GM19035 (cell line): ENCODE measurements around the gene FAM193A.
A peak's percentile ranks its signal among the peaks of the same experiment; 100 is the strongest.

Experiments
- ATAC-seq: cut with Tn5 transposase; IDR thresholded peaks from one replicate; pipeline ENCODE4 v1.9.1; 2021; ENCODE audit not compliant: unreplicated experiment

FAM193A gene, protein sequence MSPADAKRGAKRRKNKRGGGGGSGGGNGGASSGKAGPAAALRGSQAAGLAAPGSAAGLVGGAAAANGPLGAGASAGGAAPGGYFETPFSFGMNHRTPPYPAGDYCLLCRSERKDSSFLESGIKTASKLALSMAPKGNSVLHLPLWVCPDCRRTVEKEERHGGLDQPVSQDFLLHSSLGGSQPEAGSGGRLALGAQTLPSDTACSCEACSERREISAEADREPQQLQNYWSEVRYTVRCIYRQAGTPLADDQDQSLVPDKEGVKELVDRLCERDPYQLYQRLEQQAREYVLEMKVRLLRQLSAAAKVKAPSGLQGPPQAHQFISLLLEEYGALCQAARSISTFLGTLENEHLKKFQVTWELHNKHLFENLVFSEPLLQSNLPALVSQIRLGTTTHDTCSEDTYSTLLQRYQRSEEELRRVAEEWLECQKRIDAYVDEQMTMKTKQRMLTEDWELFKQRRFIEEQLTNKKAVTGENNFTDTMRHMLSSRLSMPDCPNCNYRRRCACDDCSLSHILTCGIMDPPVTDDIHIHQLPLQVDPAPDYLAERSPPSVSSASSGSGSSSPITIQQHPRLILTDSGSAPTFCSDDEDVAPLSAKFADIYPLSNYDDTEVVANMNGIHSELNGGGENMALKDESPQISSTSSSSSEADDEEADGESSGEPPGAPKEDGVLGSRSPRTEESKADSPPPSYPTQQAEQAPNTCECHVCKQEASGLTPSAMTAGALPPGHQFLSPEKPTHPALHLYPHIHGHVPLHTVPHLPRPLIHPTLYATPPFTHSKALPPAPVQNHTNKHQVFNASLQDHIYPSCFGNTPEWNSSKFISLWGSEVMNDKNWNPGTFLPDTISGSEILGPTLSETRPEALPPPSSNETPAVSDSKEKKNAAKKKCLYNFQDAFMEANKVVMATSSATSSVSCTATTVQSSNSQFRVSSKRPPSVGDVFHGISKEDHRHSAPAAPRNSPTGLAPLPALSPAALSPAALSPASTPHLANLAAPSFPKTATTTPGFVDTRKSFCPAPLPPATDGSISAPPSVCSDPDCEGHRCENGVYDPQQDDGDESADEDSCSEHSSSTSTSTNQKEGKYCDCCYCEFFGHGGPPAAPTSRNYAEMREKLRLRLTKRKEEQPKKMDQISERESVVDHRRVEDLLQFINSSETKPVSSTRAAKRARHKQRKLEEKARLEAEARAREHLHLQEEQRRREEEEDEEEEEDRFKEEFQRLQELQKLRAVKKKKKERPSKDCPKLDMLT (N-terminal part only)

GRCh38 chr4:2536193-2537010 is at the start of gene FAM193A:
FAM193A (plus strand) TSS chr4:2536647; CDS start chr4:2536916, 269 bp downstream.
- peak; percentile 82 for ATAC-seq

GRCh38 chr4:2486981-2487380 is 49.5 kb upstream of the FAM193A start:
- no peak for ATAC-seq

GRCh38 chr4:2487632-2488031 is 48.8 kb upstream of the FAM193A start:
- ATAC-seq, result peak; percentile 61

DNA sequence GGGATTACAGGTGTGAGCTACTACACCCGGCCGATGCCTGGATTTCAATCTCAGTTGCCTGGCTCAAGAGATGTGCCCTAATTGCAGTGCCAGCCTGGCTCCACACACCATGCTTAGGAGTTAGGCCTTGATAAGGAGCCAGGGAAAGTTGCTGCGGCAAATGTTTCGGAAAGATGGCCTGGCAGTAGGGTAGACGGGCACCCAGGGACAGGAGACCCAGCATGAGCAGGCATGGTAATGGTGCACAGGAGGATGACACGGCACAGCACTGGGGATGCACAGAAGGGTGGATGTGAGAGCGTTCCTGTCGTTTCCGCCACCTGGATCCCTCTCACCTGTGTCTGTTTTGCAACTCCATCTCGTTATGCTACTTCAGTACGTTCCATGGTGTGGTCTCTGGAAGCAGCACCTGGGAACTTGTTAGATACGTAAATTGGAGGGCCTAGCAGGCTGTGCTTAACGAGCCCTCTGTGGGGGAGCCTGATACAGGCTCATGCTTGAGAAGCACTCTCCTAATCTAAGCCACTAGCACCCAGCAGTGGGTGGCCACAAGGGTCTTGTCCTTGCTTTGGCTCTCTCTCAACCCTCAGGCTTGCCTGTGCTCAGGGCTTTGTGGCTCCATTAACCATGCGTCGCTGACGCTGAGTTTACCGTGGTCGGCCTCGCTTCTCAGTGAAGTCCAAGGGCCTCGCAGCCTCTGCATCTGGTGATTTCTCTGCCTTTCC is 47.2 kb upstream of the FAM193A start:
- no peak for ATAC-seq

DNA sequence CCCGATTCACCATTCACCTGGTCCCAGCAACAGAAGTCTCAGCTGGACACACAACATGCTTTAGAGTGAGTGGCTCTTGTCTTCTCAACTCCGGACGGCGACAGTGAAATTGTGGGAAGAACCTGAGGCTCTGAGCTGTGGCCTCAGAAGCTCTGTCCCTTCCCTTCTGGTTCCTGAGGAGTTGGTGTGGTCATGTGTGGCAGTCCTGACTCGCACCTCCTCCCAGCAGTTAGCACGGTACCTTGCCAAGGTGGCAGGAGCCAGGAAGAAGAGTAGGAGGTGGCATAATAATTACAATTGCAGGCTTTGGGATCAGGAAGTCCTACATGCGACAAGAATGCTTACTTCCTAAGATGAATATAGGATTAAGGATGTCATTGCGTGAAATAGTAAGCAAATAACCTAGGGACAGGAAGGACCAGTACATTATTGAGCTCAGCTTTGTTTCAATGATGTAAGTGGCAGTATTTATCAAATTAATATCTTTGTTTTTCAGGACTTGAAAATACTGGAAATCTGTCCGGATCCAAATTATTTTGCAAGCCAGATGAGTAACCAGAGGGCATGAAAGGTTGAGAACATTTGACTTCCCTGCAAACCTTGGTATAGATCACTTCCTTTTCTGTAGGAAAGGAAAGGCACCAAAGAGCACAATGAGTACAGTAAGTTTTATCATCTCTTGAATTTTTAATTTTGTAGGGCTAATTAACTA is 46.5 kb upstream of the FAM193A start:
- no peak for ATAC-seq

DNA sequence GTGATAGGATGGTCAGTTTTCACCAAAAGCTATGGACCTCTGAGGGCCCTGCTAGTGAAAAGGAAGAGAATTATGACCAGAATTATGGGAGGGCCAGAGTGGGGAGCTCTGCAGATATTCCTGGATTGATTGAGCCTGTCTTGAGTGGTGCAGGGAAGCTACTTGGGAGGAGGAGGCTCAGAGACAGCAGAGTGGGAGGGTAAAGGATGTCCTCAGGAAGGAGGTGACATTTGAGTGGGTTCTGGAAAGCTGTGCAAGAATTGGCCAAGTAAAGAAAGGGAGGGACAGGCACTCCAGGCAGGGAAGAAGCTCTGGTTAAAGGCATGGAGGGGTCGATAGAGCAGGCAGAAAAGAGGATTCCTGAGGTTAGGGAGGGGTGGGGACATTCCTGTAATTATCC is 43.5 kb upstream of the FAM193A start:
- ATAC-seq, result no peak

DNA sequence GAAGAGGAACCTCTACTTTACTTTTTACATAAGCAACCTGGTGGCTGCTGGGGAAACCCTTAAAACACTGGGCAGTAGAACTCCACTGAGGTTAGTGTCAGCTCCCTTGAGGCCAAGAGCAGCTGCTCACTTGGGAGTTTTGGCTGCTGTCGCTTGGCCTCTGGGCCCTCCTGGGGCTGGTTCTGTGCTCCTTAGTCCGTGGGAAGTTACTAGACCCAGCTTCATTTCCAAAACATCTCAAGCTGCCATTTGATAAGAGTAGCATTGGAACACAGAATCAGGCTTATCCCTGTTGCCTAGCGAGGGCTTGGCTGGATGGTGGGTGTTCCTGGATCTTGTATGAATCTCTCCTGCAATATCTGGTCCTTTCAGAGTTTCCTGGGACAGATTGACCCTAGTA is 41.5 kb upstream of the FAM193A start:
- ATAC-seq, result no peak

DNA sequence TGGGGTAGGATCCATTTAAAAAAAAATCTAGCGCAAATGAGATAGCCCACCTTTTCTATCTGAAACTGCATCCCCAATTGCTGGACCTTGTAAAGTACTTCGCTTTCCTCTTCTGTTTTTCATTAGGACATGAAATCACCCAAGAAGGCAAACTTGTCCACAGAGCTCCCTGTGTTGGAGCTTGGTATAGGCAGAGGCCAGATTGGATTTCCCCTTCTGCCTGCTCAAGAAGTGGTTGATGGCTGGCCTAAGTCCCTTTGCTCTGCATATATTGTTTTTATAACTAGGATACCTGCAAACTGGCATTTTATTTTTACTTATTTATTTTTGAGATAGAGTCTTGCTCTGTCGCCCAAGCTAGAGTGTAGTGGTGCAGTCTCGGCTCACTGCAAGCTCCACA is 39.1 kb upstream of the FAM193A start:
- ATAC-seq, result no peak

GRCh38 chr4:2497931-2498330 is 38.5 kb upstream of the FAM193A start:
- ATAC-seq, result peak; percentile 88

DNA sequence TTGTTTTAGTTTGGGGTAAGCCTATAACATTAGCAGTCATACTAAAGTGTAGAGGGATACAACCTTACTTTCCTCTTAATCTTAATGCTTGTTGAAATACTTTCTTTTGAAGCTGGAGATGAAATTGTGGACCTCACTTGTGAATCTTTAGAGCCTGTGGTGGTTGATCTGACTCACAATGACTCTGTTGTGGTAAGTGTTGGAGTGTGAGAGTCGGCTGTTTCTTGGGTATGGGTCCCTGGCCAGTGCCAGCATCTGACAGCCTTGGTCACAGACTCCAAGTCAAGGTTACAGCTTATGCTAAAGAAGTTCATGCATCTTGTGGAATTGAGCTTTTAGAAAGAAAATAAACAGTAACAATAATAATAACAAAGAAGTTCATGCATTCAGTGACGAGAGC is 35.9 kb upstream of the FAM193A start:
- no peak for ATAC-seq

DNA sequence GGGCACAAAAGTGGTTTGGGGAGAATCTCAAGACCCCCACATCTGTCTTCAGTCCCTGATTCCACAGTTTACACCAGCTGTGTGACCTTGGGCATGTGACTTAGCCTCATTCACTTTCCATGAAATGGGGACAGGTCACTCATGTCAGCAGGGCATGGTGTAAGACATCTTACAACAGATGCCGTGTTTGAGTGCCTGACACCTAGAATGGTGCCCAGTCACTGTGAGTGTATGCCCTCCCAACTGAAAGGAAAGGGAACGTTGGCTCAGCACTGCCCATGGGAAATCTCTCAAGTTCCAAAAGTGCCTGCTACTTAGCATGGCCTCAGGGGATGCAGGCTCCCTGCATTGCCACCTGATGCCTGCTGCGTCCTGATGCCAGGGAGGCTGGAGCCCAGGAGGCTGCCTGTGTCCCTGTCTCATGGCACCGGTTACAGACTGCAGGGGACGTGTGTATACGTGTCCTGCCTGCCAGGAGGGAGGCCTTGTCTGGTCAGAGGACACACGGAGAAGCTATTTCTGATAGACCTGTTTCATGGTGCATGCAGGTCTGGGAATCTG is 35.3 kb upstream of the FAM193A start:
- ATAC-seq, result no peak

- ATAC-seq, result no peak
These were observed 32.6 kb upstream of the FAM193A start for GRCh38 chr4:2503809-2504208.

DNA sequence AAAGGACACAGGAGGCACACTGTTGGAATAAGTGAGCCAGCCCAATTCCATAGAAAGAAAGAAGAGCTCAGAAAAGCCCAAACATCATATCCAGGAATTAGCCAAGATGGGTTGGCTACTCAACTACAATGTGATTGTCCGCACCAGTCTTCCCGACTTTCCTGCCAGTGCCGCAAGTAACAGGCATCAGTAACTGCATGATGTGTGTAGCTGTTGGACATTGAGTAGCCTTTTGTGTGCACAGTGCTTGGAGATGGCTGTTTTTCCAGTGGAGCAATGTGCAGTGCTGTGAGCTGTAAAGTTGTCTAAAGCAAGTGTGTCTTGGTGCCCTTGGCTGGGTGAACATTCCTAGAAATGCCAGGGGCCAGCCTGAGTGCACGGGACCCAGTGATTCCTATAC is 29.2 kb upstream of the FAM193A start:
- no peak for ATAC-seq

DNA sequence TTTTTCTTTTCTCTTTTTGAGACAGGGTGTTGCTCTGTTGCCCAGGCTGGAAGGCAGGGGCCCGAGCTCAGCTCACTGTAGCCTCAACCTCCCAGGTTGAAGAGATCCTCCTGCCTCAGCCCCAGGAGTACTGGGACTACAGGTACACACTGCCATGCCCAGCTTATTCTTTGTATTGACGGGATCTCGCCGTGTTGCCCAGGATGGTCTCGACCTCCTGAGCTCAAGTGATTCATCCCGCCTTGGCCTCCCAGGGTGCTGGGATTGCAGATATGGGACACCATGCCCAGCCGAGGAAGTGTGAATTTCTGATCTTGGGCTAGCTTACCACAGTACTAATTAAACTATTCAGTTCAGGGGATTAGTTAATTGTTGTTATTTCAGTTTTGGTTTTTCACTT is 28.6 kb upstream of the FAM193A start:
- no peak for ATAC-seq

DNA sequence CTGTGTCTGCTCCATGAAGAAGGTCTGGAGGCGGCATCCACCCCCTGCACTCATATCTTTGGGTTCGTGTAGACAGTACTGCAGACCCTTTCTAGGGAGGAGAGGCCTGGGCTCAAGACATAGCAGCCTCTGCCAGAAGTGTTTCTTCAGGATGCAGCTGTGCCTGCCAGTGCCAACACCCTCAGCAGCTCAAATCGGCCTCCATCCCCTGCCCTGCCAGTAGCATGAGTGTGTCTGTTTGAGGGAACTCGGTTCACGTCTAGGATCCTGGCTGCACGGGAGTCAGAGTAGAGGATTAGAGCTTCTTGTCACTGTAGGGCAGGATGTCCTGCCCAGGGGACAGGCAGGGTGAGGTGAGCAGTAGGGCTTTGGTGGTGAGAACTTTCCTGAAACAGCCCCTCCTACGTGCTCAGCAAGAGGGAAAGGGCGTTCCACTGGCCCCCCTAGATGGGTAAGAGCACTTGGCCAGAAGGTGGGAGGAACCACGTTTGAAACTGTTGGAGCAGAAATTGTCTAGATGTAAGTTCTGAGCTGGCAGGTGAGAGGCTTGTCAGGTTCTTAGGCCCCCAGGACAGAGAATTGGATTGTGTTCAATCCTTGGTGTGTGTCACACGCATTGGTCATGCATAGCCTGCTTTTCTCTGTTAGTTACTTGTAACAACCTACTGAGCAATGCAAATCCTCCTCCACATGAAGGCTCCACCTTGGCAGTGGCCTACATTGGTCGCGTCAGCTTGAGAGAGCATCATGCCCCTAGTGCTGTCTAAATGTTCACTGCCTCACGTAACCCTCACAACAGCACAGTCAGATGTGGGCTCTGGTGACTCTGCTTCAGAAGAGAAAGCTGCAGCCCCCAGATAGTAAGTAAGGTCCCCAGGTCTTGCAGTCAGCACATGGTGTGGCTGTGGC is 25.8 kb upstream of the FAM193A start:
- no peak for ATAC-seq

DNA sequence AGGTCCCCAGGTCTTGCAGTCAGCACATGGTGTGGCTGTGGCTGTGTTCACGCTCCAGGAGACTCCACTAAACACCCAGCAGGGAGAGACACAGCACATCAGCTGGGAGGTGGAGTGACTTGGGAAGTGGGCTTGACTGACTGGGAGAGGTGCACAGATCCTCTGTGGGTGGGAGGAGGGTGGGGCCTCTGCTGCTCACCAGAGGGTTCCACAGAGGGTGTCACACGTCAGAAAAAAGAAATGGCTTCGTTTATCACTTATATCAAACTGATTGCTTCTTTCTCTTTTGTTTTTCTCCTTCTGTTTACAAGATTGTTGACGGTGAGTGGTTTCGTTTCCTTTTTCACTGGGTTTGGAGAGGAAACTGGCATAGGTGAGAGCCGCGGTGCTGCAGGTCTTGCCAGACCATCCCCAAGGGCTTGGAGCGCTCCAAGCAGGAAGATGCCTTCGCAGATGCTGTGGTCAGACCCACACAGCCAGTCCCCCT is 24.8 kb upstream of the FAM193A start:
- no peak for ATAC-seq

DNA sequence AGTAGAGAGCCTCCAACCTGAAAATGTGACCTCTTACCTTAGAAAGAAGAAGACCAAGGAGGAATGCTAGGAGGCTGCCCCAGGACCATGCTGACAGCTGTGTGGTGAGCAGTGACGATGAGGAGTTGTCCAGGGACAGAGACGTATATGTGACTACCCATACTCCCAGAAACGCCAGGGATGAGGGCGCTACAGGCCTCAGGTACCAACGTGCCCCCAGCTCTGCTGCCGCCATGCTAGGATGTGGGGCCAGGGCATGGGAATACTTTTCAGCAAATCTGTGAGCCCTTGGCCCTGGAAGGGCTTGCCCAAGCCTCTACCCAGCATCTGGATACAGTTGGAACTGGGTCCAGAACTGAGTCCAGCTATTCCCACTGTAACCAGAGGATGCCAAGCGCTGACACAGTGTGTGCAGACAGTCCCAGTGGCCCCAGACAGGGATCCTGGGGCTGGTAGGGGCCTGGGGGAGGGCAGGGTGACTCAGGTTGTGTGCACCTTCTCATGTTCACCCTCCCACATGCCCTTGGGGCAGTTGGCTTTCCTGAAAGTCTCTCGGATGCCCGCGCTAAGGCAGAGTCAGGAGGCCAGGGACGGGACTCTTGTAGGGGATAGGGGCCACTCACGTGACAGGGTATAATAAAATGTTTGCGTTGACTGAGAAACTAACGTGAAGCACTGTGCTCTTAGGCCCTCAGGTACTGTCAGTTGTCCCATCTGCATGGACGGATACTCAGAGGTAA is 23.9 kb upstream of the FAM193A start:
- no peak for ATAC-seq
